ENCODE data around the gene MAGEB18.

The MAGEB18 gene

DNA sequence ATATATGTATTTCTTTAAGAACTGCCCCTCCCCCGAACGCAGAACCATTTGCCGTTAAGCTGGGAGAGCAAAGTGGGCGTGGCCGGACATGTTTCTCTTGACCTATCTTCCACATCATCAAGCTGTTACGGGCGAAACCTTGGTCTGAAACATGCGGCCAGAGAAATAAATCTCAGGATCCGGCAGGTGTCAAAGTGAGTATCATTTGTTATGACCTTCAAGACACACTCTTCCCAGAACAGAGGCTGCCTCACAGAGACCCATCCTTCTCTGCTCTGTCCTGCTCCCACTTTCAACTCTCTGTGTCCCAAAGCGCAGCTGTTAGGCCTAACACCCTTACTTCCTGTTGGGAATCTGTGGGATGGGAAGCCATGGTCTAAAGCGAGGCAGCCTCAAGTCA lies at the start of gene MAGEB18:
Gene MAGEB18, plus strand, starts transcription at position 70 of the 400 bp plus-strand sequence. CDS start 643 bp downstream, outside the sequence.
- ChIA-PET CTCF (no interaction called here), POLR2A (no interaction called here)
- DNase-seq (ENCODE audit: extremely low spot score), result no peak
- TF ChIP-seq FOXA1 (IDR thresholded peaks at IDR 0.05) (no peak), BHLHE40 (IDR thresholded peaks at IDR 0.05; ENCODE audit: borderline replicate concordance) (no peak), L3MBTL2 (conservative IDR thresholded peaks at IDR 0.05) (no peak), SUZ12 (IDR thresholded peaks at IDR 0.05) (no peak), CTBP1 (IDR thresholded peaks at IDR 0.05; ENCODE audit: borderline replicate concordance) (no peak), FOXK2 (IDR thresholded peaks at IDR 0.05) (no peak), ARNT (IDR thresholded peaks at IDR 0.05) (no peak), LEF1 (IDR thresholded peaks at IDR 0.05; ENCODE audit: borderline replicate concordance) (no peak), FOXM1 (IDR thresholded peaks at IDR 0.05; ENCODE audit: borderline replicate concordance) (no peak), HDGF (IDR thresholded peaks at IDR 0.05; ENCODE audit: borderline replicate concordance) (no peak), SP1 (IDR thresholded peaks at IDR 0.05) (no peak), NFRKB (IDR thresholded peaks at IDR 0.05) (no peak), TARDBP (IDR thresholded peaks at IDR 0.05) (no peak), ZNF384 (IDR thresholded peaks at IDR 0.05) (no peak), ELF4 (IDR thresholded peaks at IDR 0.05) (no peak)
- TF ChIP-seq, protein P1, sequence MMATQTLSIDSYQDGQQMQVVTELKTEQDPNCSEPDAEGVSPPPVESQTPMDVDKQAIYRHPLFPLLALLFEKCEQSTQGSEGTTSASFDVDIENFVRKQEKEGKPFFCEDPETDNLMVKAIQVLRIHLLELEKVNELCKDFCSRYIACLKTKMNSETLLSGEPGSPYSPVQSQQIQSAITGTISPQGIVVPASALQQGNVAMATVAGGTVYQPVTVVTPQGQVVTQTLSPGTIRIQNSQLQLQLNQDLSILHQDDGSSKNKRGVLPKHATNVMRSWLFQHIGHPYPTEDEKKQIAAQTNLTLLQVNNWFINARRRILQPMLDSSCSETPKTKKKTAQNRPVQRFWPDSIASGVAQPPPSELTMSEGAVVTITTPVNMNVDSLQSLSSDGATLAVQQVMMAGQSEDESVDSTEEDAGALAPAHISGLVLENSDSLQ (IDR thresholded peaks at IDR 0.05), result no peak

DNA sequence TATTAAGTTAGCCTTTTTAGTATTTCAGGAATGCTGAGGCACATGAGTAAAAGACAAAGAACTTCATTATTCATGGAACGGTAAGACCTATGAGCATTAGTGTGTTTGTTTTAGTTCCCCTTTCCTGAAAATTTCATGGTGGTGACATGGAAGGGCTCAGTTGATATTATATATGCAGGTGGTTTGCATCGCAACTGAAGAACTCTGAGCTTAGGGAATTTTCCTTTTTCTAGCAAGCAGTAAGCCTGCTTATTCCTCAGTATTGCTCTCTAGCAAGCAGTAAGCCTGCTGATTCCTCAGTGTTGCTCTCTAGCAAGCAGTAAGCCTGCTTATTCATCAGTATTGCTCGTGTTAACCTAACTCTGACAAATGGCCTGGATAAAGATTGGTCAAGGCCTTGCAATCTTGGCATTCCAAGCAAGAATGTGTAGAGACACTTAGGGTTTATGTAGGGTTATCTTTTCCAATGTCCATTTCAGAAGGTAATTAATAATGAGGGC lies 37.7 kb upstream of the MAGEB18 start:
- DNase-seq (ENCODE audit: extremely low spot score), result no peak
- CTCF ChIA-PET, result no interaction called here
- TF ChIP-seq HDGF (IDR thresholded peaks at IDR 0.05; ENCODE audit: borderline replicate concordance), result no peak
- POLR2A ChIA-PET, result no interaction called here

DNA sequence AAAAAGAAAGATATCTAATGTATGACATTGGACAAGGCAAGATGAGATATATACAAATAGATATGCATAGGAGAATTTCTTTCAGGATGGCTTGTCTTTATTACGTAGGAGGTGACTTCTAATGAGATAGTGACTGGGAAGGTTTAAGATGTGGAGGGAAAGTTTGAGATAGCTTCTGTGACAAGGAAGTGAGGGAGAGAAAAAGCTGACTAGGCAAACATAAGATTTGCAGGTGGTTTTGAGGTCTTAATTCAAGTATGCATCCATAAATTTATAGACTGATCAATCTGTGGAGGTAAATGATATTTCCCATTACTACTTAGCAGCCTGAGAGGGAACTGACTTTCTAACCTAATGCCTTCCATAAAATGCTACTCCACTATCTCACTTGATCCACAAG lies 29.0 kb upstream of the MAGEB18 start:
- TF ChIP-seq NFRKB (IDR thresholded peaks at IDR 0.05) (no peak), TARDBP (IDR thresholded peaks at IDR 0.05) (no peak), FOXA1 (IDR thresholded peaks at IDR 0.05) (no peak), FOXM1 (IDR thresholded peaks at IDR 0.05; ENCODE audit: borderline replicate concordance) (no peak)
- CTCF ChIA-PET, result no interaction called here
- POLR2A ChIA-PET, result no interaction called here
- no peak for DNase-seq (ENCODE audit: extremely low spot score)

DNA sequence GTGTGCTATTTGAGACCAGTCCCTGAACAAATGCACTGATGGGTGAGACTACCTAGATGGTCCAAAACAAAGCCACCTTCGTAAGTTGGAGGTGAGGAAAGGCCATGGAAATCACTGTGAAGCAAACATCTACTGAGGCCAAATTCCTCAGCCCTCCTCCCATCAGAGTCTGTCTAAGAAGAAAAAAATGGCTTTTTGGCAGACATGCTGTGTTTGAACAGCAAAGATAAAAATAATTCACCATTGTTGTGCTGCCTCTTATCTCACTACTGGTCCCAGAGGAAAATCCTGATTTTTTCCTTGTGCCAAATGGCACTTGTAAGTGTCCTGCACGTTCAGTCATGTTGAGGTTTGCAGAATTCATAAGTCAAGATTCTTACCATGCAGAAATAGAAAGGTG lies 7.9 kb downstream of the MAGEB18 start:
- no peak for TF ChIP-seq ELF4 (IDR thresholded peaks at IDR 0.05)
- TF ChIP-seq SP1 (IDR thresholded peaks at IDR 0.05), result no peak
- no peak for TF ChIP-seq FOXA1 (IDR thresholded peaks at IDR 0.05)
- TF ChIP-seq CTBP1 (IDR thresholded peaks at IDR 0.05; ENCODE audit: borderline replicate concordance), result no peak
- TF ChIP-seq LEF1 (IDR thresholded peaks at IDR 0.05; ENCODE audit: borderline replicate concordance), result no peak
- no peak for TF ChIP-seq FOXK2 (IDR thresholded peaks at IDR 0.05)
- no peak for TF ChIP-seq HDGF (IDR thresholded peaks at IDR 0.05; ENCODE audit: borderline replicate concordance)
- TF ChIP-seq TARDBP (IDR thresholded peaks at IDR 0.05), result no peak
- TF ChIP-seq ARNT (IDR thresholded peaks at IDR 0.05), result no peak
- TF ChIP-seq BHLHE40 (IDR thresholded peaks at IDR 0.05; ENCODE audit: borderline replicate concordance), result no peak
- TF ChIP-seq SUZ12 (IDR thresholded peaks at IDR 0.05), result no peak
- no peak for TF ChIP-seq L3MBTL2 (conservative IDR thresholded peaks at IDR 0.05)
- no peak for TF ChIP-seq ZNF384 (IDR thresholded peaks at IDR 0.05)
- TF ChIP-seq, protein P1 (IDR thresholded peaks at IDR 0.05), result no peak
- POLR2A ChIA-PET, result no interaction called here
- CTCF ChIA-PET, result no interaction called here
- DNase-seq (ENCODE audit: extremely low spot score), result no peak

DNA sequence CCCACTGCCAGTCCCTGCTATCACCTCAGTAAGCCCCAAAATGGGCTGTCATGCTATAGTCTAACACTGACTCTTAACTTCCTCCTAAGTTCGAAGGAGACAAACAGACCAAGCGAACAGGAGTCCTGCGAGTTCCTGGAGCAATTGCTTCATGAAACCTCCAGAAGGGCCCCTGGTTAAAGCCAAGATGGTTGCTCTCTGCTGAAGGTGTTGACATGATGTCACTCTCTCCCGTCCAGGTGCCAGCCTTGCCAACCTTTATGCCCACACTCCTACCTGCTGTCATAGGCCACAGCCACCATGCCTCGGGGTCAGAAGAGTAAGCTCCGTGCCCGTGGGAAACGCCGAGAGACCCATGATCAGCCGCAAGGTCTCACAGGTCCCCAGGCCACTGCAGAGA lies 22.2 kb downstream of the MAGEB18 start, which contains the start of gene MAGEB6B:
Gene MAGEB6B, plus strand, starts transcription at position 301 of the 400 bp plus-strand sequence. Its CDS starts 0 bp downstream, at position 301.
- ChIA-PET POLR2A (no interaction called here), CTCF (no interaction called here)
- TF ChIP-seq FOXM1 (IDR thresholded peaks at IDR 0.05; ENCODE audit: borderline replicate concordance) (no peak), BHLHE40 (IDR thresholded peaks at IDR 0.05; ENCODE audit: borderline replicate concordance) (no peak), SUZ12 (IDR thresholded peaks at IDR 0.05) (no peak), CTBP1 (IDR thresholded peaks at IDR 0.05; ENCODE audit: borderline replicate concordance) (no peak), ZNF384 (IDR thresholded peaks at IDR 0.05) (no peak)
- TF ChIP-seq, protein P1 (IDR thresholded peaks at IDR 0.05), result no peak
- DNase-seq (ENCODE audit: extremely low spot score), result no peak

All from HEK293T (cell line).